Measurements from ENCODE around the gene DGKI. TPM values are rescaled to one million over a fixed set of nuclear protein-coding genes. Genes with fewer than 3 reads are reported as not detected.

Gene DGKI
- total RNA-seq, 1 experiment from 2014 or later: 0.55 TPM

DNA sequence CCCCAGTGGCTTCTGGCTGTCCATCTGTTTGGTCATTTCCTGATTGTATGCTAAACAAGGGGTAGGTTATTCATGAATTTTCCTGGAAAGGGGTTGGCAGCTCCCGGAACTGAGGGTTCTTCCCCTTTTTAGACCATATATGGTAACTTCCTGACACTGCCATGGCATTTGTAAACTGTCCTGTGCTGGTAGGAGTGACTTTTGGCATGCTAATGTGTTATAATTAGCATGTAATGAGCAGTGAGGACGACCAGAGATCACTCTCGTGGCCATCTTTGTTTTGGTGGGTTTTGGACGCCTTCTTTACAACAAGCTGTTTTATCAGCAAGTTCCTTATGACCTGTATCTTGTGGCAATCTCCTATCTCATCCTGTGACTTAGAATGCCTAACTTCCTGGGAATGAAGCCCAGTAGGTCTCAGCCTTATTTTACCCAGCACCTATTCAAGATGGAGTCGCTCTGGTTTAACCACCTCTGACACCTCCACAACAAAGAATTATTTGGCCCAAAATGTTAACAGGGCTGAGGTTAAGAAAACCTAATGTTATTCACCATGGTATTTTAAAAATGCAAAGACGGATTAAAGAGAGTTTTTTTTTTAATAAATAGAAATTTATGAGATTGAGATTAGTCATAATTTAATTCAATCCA lies 500.9 kb downstream of the DGKI start:
- Mint-ChIP-seq H3K9me3 (no peaks in the 10 kb centered on the region), H3K27me3 (ENCODE audit: low read depth) (peaks cover 22% of the 10 kb centered on the region), H3K27ac (peak overlapping the region in 1 of 3 experiments; percentile 87; a peak in 1 of 7 replicates), H3K36me3 (ENCODE audit: insufficient read depth in 1 of 3, low read depth in 3 of 3) (no peaks in the 10 kb centered on the region; a peak in 1 of 7 replicates), H3K4me1 (peaks cover 47% of the 10 kb centered on the region in 2 experiments), H3K4me3 (no peak overlapping the region)
- H3T11ph ChIP-seq (ENCODE audit: low read length): no peak overlapping the region
- H4K5ac ChIP-seq (ENCODE audit: insufficient read length, low read depth, low read length): no peak overlapping the region
- WGBS (ENCODE audit: extremely low coverage, insufficient read length, low lambda C conversion rate): no CpG with 5 or more reads among the region's 6 CpGs
- H3K4me1 ChIP-seq (ENCODE audit: insufficient read depth, low read length): no peaks in the 10 kb centered on the region; the same call in 1 of the 2 replicates
- H3K23me2 ChIP-seq (ENCODE audit: insufficient read length, low read depth, low read length, poor library complexity, severe bottlenecking): peaks cover 15% of the 10 kb centered on the region
- no peak overlapping the region for H2BK20ac ChIP-seq (ENCODE audit: low read depth, low read length, poor library complexity, severe bottlenecking)
- no peak overlapping the region for H2AFZ ChIP-seq (ENCODE audit: low read length)
- no peak for DNase-seq
- H3K9ac ChIP-seq (ENCODE audit: extremely low read depth, insufficient read length, low read length): no peak overlapping the region
- H3K56ac ChIP-seq (ENCODE audit: insufficient read length, low read depth, low read length): no peak overlapping the region
- no peaks in the 10 kb centered on the region for H3K27me3 ChIP-seq (ENCODE audit: insufficient read depth, low read length)
- no peak overlapping the region for H3K18ac ChIP-seq (ENCODE audit: insufficient read length, low read depth, low read length)
- H3K27ac ChIP-seq (ENCODE audit: insufficient read length, low read depth, low read length): no peak overlapping the region
- no peak overlapping the region for H2BK12ac ChIP-seq (ENCODE audit: insufficient read length, low read depth, low read length)
- H3K79me1 ChIP-seq (ENCODE audit: insufficient read depth, low read depth, low read length, poor library complexity, severe bottlenecking): no peaks in the 10 kb centered on the region
- no peak overlapping the region for H3K4me2 ChIP-seq (ENCODE audit: insufficient read depth, insufficient read length, low read length)
- no peak overlapping the region for H3K14ac ChIP-seq (ENCODE audit: insufficient read depth, low read length)
- no peaks in the 10 kb centered on the region for H3K9me3 ChIP-seq (ENCODE audit: control insufficient read depth, low read depth, low read length)
- H4K8ac ChIP-seq (replicated peaks; ENCODE audit: insufficient read length, low read depth, low read length): no peak overlapping the region
- H4K91ac ChIP-seq (ENCODE audit: insufficient read length, low read depth, low read length): no peak overlapping the region
- no peak overlapping the region for H2AK5ac ChIP-seq (ENCODE audit: insufficient read length, low read length)
- no peak overlapping the region for H2BK120ac ChIP-seq (ENCODE audit: low read depth, low read length, poor library complexity, severe bottlenecking)
- H3K23ac ChIP-seq (ENCODE audit: insufficient read length, low read depth, low read length): no peak overlapping the region
- no peak for TF ChIP-seq CTCF (conservative IDR thresholded peaks at IDR 0.05)
- H2BK15ac ChIP-seq (ENCODE audit: low read depth, low read length): no peak overlapping the region
- no peak overlapping the region for H3K4ac ChIP-seq (ENCODE audit: low read depth, low read length)
- H3K79me2 ChIP-seq (ENCODE audit: insufficient read depth, low read length): no peaks in the 10 kb centered on the region
- no peak overlapping the region for H2BK5ac ChIP-seq (ENCODE audit: insufficient read length, low read length)
- no peaks in the 10 kb centered on the region for H4K20me1 ChIP-seq (ENCODE audit: control insufficient read depth, insufficient read depth, insufficient read length)
